ENCODE results near the gene B4GALT3.

The B4GALT3 gene

GRCh38 chr1:161128591-161129420, 48.5 kb downstream of the B4GALT3 start:
- no peak for DNase-seq (ENCODE audit: low read depth)

DNA sequence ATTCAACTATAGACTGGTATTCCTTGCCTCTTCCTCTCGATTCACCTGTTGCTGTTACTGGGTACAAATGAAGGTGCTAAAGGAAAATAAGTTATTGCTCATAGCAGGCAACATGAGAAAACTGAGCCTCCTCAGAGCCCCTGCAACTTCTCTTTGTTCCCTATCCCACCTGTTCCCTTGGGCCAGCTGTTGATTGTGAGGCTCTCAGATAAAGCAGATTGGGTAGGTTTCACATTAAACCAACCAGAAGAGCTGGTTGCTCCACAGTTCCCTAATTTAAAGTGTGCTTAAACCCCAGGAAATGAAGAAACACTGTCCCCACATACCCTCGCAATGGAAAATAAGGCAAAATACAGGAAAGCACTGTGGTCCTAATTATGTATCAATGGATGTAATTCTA, 49.7 kb downstream of the B4GALT3 start:
- no peak for DNase-seq (ENCODE audit: low read depth)

- DNase-seq (ENCODE audit: low read depth), result no peak
Observed at GRCh38 chr1:161122967-161123366, 54.3 kb downstream of the B4GALT3 start.

DNA sequence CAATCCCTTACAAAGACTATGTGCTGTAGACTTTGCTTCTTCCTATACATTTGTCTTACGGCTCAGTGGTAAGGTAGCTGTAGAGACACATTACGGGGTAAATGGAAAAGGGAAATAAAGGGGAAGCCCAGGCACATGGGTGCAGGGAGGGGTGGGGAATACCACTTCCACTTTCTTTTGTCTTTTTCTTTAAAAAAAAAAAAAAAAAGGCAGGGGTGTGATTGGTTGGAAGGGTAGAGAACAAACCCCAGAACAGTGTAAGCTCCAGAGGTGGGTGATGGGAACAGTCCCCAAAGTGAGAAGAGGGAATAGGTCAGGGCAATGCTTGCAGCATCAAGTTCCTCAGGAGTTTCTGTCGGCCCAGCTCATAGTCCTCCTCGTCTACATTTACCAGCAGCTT, 55.5 kb downstream of the B4GALT3 start:
- DNase-seq (ENCODE audit: low read depth), result no peak

Data from fibroblast of gingiva (primary cell).